Kidney epithelial cell (primary cell): Measurements from ENCODE around the gene PHLPP1. TPM values are rescaled to one million over a fixed set of nuclear protein-coding genes. Genes with fewer than 3 reads are reported as not detected.

Experiments
- DNase-seq: peaks from one replicate; pipeline ENCODE4 v3.0.0-alpha.2; 2010; ENCODE audit warnings: low read depth
- H3K27me3 ChIP-seq: 2 replicates; pipeline ENCODE4 v1.6.0; 2011; ENCODE audit warnings: low read length; ENCODE audit not compliant: control insufficient read depth, insufficient read depth
- H3K36me3 ChIP-seq: 2 replicates; pipeline ENCODE4 v1.5.1; 2011; ENCODE audit warnings: low read length; ENCODE audit not compliant: control insufficient read depth, insufficient read depth
- H3K4me3 ChIP-seq: 2 replicates; pipeline ENCODE4 v1.5.1; 2011; ENCODE audit warnings: low read depth, mild to moderate bottlenecking, control low read depth, low read length
- CTCF ChIP-seq: IDR thresholded peaks from 2 replicates; pipeline ENCODE4 v1.5.1; 2011; ENCODE audit warnings: mild to moderate bottlenecking, moderate library complexity, low read length, control low read depth, inconsistent platforms; ENCODE audit not compliant: insufficient read depth, poor library complexity, severe bottlenecking
- total RNA-seq: library from RNA; depleted of rRNA; stranded (reverse); fragments of >200 nt; gene quantifications from 2 replicates; pipeline ENCODE4 v1.2.3, GENCODE V29; 2015

The PHLPP1 gene
- total RNA-seq, 1 donor from 2014 or later = 4.4 TPM

GRCh38 chr18:62939926-62940325, 224.6 kb downstream of the PHLPP1 start:
- no peak for TF ChIP-seq CTCF
- no peak for DNase-seq
- no peaks in the 10 kb centered on the region for H3K27me3 ChIP-seq
- no peak overlapping the region for H3K4me3 ChIP-seq
- no peaks in the 10 kb centered on the region for H3K36me3 ChIP-seq

GRCh38 chr18:62942578-62942977, 227.2 kb downstream of the PHLPP1 start:
- Histone ChIP-seq H3K36me3 (no peaks in the 10 kb centered on the region), H3K4me3 (no peak overlapping the region), H3K27me3 (no peaks in the 10 kb centered on the region)
- no peak for DNase-seq
- TF ChIP-seq CTCF = no peak

GRCh38 chr18:62944454-62944853, 229.1 kb downstream of the PHLPP1 start:
- no peak overlapping the region for H3K4me3 ChIP-seq
- no peak for DNase-seq
- H3K27me3 ChIP-seq = no peaks in the 10 kb centered on the region
- H3K36me3 ChIP-seq = no peaks in the 10 kb centered on the region
- TF ChIP-seq CTCF = no peak

GRCh38 chr18:62948788-62949187, 233.4 kb downstream of the PHLPP1 start:
- no peak for DNase-seq
- H3K4me3 ChIP-seq = no peak overlapping the region
- H3K27me3 ChIP-seq = no peaks in the 10 kb centered on the region
- H3K36me3 ChIP-seq = no peaks in the 10 kb centered on the region
- TF ChIP-seq CTCF = no peak

- Histone ChIP-seq H3K27me3 (no peaks in the 10 kb centered on the region), H3K4me3 (no peak overlapping the region), H3K36me3 (no peaks in the 10 kb centered on the region)
- no peak for DNase-seq
- no peak for TF ChIP-seq CTCF
Observed at GRCh38 chr18:62950246-62950645, 234.9 kb downstream of the PHLPP1 start.

- no peaks in the 10 kb centered on the region for H3K36me3 ChIP-seq
- TF ChIP-seq CTCF = no peak
Observed at GRCh38 chr18:62952807-62953206, 237.5 kb downstream of the PHLPP1 start.

More at GRCh38 chr18:62952807-62953206, 237.5 kb downstream of the PHLPP1 start:
- H3K4me3 ChIP-seq = no peak overlapping the region
- DNase-seq = no peak
- H3K27me3 ChIP-seq = no peaks in the 10 kb centered on the region
